A204.1 (cell line): ENCODE data around the gene SOHLH1.

Experiments used
- FAIRE-seq: peaks from 2 replicates; lab custom pipeline; 2012; peaks lifted over from hg19 to GRCh38; lab: Jason Lieb, UNC

Gene SOHLH1

GRCh38 chr9:135701959-135702721 lies 2.9 kb upstream of the SOHLH1 start, which contains the start of gene KCNT1:
Gene KCNT1, plus strand, starts transcription at chr9:135702185. Its CDS starts 74 bp downstream, at chr9:135702259.
- FAIRE-seq, result no peak

- no peak for FAIRE-seq
Observed at GRCh38 chr9:135701067-135701958, 2.0 kb upstream of the SOHLH1 start.

GRCh38 chr9:135700525-135700924 lies 1.2 kb upstream of the SOHLH1 start:
- no peak for FAIRE-seq

- FAIRE-seq, result no peak
Observed at GRCh38 chr9:135698767-135699166, 514 bp downstream of the SOHLH1 start.

- no peak for FAIRE-seq
Observed at GRCh38 chr9:135698236-135698635, 1.0 kb downstream of the SOHLH1 start.

- no peak for FAIRE-seq
Observed at GRCh38 chr9:135697226-135697625, 2.1 kb downstream of the SOHLH1 start.

GRCh38 chr9:135696446-135696845 lies 2.8 kb downstream of the SOHLH1 start:
- no peak for FAIRE-seq

- FAIRE-seq, result no peak
Observed at GRCh38 chr9:135695642-135696041, 3.6 kb downstream of the SOHLH1 start.

- FAIRE-seq, result no peak
Observed at GRCh38 chr9:135695036-135695435, 4.2 kb downstream of the SOHLH1 start.

GRCh38 chr9:135694414-135694813 lies 4.9 kb downstream of the SOHLH1 start:
- FAIRE-seq, result no peak

- FAIRE-seq, result no peak
Observed at GRCh38 chr9:135693771-135694170, 5.5 kb downstream of the SOHLH1 start.

- no peak for FAIRE-seq
Observed at GRCh38 chr9:135693265-135693664, 6.0 kb downstream of the SOHLH1 start.

- no peak for FAIRE-seq
Observed at GRCh38 chr9:135692410-135692809, 6.9 kb downstream of the SOHLH1 start.

- FAIRE-seq, result no peak
Observed at GRCh38 chr9:135690836-135691570, 8.3 kb downstream of the SOHLH1 start.

GRCh38 chr9:135689011-135689410 lies 10.3 kb downstream of the SOHLH1 start:
- no peak for FAIRE-seq

- no peak for FAIRE-seq
Observed at GRCh38 chr9:135687216-135687615, 12.1 kb downstream of the SOHLH1 start.

- no peak for FAIRE-seq
Observed at GRCh38 chr9:135684691-135685090, 14.6 kb downstream of the SOHLH1 start.

- no peak for FAIRE-seq
Observed at GRCh38 chr9:135683401-135684034, 15.8 kb downstream of the SOHLH1 start.

- FAIRE-seq, result no peak
Observed at GRCh38 chr9:135681161-135681560, 18.1 kb downstream of the SOHLH1 start.

- FAIRE-seq, result no peak
Observed at GRCh38 chr9:135680056-135680455, 19.2 kb downstream of the SOHLH1 start.

- FAIRE-seq, result no peak
Observed at GRCh38 chr9:135678236-135679017, 20.9 kb downstream of the SOHLH1 start.
